ENCODE measurements around the gene MRPL41. TPM values are rescaled to one million over a fixed set of nuclear protein-coding genes. Genes with fewer than 3 reads are reported as not detected.
"Not testable (repeated sequence)": the region's sequence is repeated elsewhere in the genome, so short reads cannot be mapped to it uniquely, and the experiment has no call there.

The MRPL41 gene
- total RNA-seq, 2 experiments from 2014 or later, result 51.6 to 52.6 TPM

DNA sequence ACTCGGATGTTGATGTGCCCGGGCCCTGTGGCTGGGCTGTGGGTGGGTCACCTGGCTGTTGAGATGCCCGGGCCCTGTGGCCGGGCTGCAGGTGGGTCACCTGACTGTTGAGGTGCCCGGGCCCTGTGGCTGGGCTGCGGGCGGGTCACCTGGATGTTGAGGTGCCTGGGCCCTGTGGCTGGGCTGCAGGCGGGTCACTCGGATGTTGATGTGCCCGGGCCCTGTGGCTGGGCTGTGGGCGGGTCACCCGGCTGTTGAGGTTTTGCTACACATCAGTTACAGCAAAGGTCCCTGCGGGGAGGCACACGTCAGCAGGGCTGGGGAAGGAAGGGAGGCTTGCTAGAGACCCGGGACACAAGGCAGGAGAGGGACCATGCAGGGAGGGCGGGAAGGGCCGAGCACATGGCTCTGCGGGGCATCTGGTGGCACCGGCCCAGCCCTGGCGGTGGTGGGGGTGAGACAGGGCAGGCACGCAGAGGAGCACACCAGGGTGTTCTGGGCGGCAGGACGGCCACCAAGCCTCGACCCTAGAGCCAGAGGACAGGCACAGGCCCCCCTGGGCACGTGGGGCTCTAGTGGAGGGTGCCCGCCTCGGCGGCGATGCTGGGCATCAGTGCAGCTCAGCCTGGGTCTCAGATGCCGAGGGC lies 36.9 kb upstream of the MRPL41 start:
- H3K4me3 Mint-ChIP-seq, result no peak overlapping the region
- CTCF ChIA-PET, result no interaction called here
- no peak overlapping the region for H3K27ac Mint-ChIP-seq
- DNase-seq, result no peak
- no peaks in the 10 kb centered on the region for H3K9me3 Mint-ChIP-seq
- H3K27me3 Mint-ChIP-seq, result no peaks in the 10 kb centered on the region
- H3K36me3 Mint-ChIP-seq (ENCODE audit: low read depth), result no peaks in the 10 kb centered on the region
- H3K4me1 Mint-ChIP-seq, result peaks cover 4% of the 10 kb centered on the region
- POLR2A ChIA-PET, result no interaction called here

DNA sequence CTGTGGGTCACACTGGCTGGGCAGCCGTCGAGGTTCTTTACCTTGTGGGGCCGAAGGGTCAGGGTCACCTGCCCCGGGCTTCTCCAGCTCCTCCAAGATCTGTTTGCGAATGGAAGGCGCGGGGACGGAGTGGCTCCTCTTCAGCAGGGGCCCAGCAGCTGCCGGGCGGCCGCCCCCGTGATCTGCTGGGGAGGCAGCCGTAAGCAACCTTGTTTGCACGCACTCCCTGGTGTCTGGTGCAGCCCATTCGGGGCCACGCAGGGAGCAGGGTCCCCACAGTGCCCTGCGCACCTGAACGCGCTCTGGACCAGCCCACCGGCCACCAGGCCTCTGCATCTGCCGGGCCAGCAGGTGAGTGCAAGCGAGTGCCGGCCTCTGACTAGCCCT lies 36.3 kb upstream of the MRPL41 start:
- Mint-ChIP-seq H3K27me3 (no peaks in the 10 kb centered on the region), H3K4me1 (peaks cover 4% of the 10 kb centered on the region), H3K36me3 (ENCODE audit: low read depth) (no peaks in the 10 kb centered on the region), H3K27ac (no peak overlapping the region), H3K9me3 (no peaks in the 10 kb centered on the region), H3K4me3 (no peak overlapping the region)
- no peak for DNase-seq
- ChIA-PET CTCF (no interaction called here), POLR2A (no interaction called here)

GRCh38 chr9:137516144-137516917 lies 35.3 kb upstream of the MRPL41 start:
- ChIA-PET POLR2A (no interaction called here), CTCF (no interaction called here)
- Mint-ChIP-seq H3K4me1 (peaks cover 4% of the 10 kb centered on the region), H3K36me3 (ENCODE audit: low read depth) (no peaks in the 10 kb centered on the region), H3K27ac (no peak overlapping the region), H3K9me3 (no peaks in the 10 kb centered on the region), H3K4me3 (no peak overlapping the region), H3K27me3 (no peaks in the 10 kb centered on the region)
- no peak for DNase-seq

DNA sequence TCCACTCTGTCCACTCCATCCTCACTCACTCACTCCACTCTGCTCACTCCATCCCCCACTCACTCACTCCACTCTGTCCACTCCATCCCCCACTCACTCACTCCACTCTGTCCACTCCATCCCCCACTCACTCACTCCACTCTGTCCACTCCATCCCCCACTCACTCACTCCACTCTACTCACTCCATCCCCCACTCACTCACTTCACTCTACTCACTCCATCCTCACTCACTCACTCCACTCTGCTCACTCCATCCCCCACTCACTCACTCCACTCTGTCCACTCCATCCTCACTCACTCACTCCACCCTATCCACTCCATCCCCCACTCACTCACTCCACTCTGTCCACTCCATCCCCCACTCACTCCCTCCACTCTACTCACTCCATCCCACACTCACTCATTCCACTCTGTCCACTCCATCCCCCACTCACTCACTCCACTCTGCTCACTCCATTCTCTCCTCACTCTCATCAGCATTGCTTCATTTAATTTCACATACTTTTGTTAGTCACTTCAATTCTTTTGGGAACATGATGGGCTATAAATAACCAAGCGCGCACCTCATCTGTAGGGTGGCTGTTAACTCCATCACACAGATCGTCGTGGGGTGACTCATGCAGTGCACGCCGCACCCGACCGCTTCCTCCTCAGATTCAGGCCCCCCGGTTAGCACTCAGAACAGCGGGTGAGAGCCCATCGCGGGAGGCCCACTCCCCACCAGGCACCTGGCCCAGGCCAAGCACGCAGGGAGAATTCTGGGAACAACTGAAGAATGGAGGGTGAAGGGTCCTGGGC lies 32.8 kb upstream of the MRPL41 start:
- DNase-seq; POLR2A ChIA-PET; CTCF ChIA-PET; H3K27me3 Mint-ChIP-seq; H3K4me1 Mint-ChIP-seq; H3K36me3 Mint-ChIP-seq (ENCODE audit: low read depth); H3K9me3 Mint-ChIP-seq; H3K4me3 Mint-ChIP-seq; H3K27ac Mint-ChIP-seq: not testable (repeated sequence)

DNA sequence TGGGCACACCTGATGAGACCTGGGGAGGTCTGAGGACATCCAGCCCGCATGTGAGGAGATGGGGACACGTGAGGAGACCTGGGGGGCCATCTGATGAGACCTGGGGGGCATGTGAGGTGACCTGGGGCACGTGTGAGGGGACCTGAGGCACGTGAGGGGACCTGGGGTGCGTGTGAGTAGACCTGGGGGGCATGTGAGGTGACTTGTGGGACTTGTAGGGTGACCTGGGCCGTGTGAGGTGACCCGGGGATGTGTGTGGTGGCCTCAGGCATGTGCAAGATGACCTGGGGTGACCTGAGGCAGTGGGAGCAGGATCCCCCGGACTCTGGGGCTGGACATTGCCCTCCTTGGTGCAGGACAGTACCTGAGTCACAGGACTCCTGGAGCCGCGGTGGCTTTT lies 32.1 kb upstream of the MRPL41 start:
- ChIA-PET CTCF (no interaction called here), POLR2A (no interaction called here)
- Mint-ChIP-seq H3K4me3 (no peak overlapping the region), H3K27ac (no peak overlapping the region), H3K27me3 (no peaks in the 10 kb centered on the region), H3K4me1 (no peaks in the 10 kb centered on the region), H3K9me3 (no peaks in the 10 kb centered on the region), H3K36me3 (ENCODE audit: low read depth) (no peaks in the 10 kb centered on the region)
- no peak for DNase-seq

- Mint-ChIP-seq H3K27ac (no peak overlapping the region), H3K4me1 (no peaks in the 10 kb centered on the region), H3K4me3 (no peak overlapping the region), H3K36me3 (ENCODE audit: low read depth) (no peaks in the 10 kb centered on the region), H3K9me3 (no peaks in the 10 kb centered on the region), H3K27me3 (no peaks in the 10 kb centered on the region)
- POLR2A ChIA-PET, result no interaction called here
- DNase-seq, result no peak
- CTCF ChIA-PET, result no interaction called here
Observed at GRCh38 chr9:137520614-137521404, 30.9 kb upstream of the MRPL41 start.

DNA sequence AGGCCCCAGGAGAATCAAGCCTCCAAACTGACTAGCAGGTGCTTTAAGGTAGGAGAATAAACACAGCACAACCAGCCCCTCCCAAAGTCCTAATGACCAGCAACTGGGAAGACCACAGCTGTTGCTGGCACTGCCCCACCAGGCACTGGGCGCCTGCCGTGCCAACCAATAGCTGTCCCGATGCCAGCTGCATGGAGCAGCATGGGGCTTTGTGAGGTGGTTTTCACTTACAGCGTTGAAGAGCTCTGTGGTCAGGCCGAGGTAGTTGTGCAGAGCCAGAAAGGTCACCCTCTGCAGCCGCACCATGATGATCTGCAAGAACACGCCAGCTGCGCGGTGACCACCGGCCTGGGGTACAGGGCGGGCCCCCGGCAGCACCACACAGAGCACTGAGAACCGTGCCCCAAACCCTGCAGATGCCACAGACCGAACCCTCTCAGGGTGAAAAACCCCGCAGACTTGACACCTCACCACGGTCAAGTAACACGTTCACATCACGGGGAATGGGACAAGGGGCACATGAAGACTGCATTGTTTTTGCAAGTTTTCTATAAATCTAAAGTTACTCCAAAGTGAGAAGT lies 30.2 kb upstream of the MRPL41 start:
- H3K9me3 Mint-ChIP-seq, result no peaks in the 10 kb centered on the region
- H3K27me3 Mint-ChIP-seq, result no peaks in the 10 kb centered on the region
- H3K4me3 Mint-ChIP-seq, result no peak overlapping the region
- CTCF ChIA-PET, result no interaction called here
- H3K4me1 Mint-ChIP-seq, result no peaks in the 10 kb centered on the region
- no peak for DNase-seq
- POLR2A ChIA-PET, result no interaction called here
- no peaks in the 10 kb centered on the region for H3K36me3 Mint-ChIP-seq (ENCODE audit: low read depth)
- H3K27ac Mint-ChIP-seq, result no peak overlapping the region

DNA sequence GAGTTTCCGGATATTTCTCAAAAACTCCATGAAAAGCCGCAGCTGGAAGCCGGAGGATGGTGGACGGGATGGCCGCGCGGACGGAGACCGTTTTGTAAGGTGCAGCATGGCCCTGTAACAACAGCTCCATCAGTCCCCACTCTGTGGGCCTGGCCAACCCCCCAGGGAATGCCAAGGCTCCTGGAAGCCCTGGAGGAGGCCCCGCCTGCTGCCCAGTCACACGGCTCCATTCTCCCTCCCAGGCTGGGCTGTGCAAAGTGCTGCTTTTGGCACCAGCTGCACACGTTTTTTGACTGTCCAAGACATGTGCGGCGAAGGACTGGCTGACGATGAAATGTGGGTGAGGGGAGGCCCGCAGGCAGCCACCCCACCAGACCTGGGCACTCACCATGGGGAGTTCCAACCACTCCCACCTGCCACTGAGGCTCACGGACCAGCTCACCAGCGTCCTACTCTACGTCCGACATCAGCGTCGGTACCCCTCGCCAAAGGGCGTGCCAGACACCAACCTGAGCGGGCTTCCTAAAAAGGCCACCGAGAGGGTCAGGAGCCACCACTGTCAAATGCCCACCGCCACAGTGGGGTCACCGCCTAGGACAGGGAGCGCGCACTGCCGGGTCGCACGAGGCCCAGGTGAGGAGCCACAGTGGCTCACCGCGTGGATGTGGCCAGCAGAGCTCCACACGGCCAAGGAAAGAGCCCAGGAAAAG lies 28.8 kb upstream of the MRPL41 start:
- peaks cover 2% of the 10 kb centered on the region for H3K4me1 Mint-ChIP-seq
- H3K9me3 Mint-ChIP-seq, result no peaks in the 10 kb centered on the region
- ChIA-PET CTCF (interaction anchor here (0.7 to 1.4 kb wide), 2 partner anchors 10 to 79 kb away, joined by 3 read pairs; no protein-coding TSS in a partner anchor), POLR2A (no interaction called here)
- no peak overlapping the region for H3K4me3 Mint-ChIP-seq
- no peak overlapping the region for H3K27ac Mint-ChIP-seq
- peaks cover under 1% of the 10 kb centered on the region for H3K27me3 Mint-ChIP-seq
- DNase-seq, result no peak
- H3K36me3 Mint-ChIP-seq (ENCODE audit: low read depth), result no peaks in the 10 kb centered on the region

GRCh38 chr9:137524161-137524980 lies 27.3 kb upstream of the MRPL41 start:
- no peaks in the 10 kb centered on the region for H3K9me3 Mint-ChIP-seq
- POLR2A ChIA-PET, result no interaction called here
- H3K27ac Mint-ChIP-seq, result no peak overlapping the region
- no peak for DNase-seq
- peaks cover 3% of the 10 kb centered on the region for H3K27me3 Mint-ChIP-seq
- H3K4me3 Mint-ChIP-seq, result no peak overlapping the region
- no peaks in the 10 kb centered on the region for H3K36me3 Mint-ChIP-seq (ENCODE audit: low read depth)
- peaks cover 2% of the 10 kb centered on the region for H3K4me1 Mint-ChIP-seq
- CTCF ChIA-PET, result interaction anchor here (0.9 to 2.4 kb wide), 3 partner anchors 10 to 102 kb away, joined by 3 to 7 read pairs (median 5); partner anchors contain the start of genes EXD3 and NOXA1

- no peak for DNase-seq
- Mint-ChIP-seq H3K4me3 (no peak overlapping the region), H3K4me1 (peaks cover 2% of the 10 kb centered on the region), H3K9me3 (no peaks in the 10 kb centered on the region), H3K27ac (no peak overlapping the region), H3K36me3 (ENCODE audit: low read depth) (no peaks in the 10 kb centered on the region), H3K27me3 (peaks cover 3% of the 10 kb centered on the region)
- ChIA-PET CTCF (interaction anchor here (0.9 to 2.4 kb wide), 3 partner anchors 10 to 102 kb away, joined by 3 to 7 read pairs (median 5); partner anchors contain the start of genes EXD3 and NOXA1), POLR2A (no interaction called here)
Observed at GRCh38 chr9:137524981-137525317, 26.7 kb upstream of the MRPL41 start.

- DNase-seq, result no peak
- peaks cover 3% of the 10 kb centered on the region for H3K27me3 Mint-ChIP-seq
- no peak overlapping the region for H3K4me3 Mint-ChIP-seq
- no peak overlapping the region for H3K27ac Mint-ChIP-seq
- ChIA-PET POLR2A (no interaction called here), CTCF (interaction anchor here (0.6 kb wide), 1 partner anchor 61 kb away, joined by 3 read pairs; no protein-coding TSS in a partner anchor)
- H3K9me3 Mint-ChIP-seq, result no peaks in the 10 kb centered on the region
- H3K36me3 Mint-ChIP-seq (ENCODE audit: low read depth), result no peaks in the 10 kb centered on the region
- peaks cover 16% of the 10 kb centered on the region for H3K4me1 Mint-ChIP-seq
Observed at GRCh38 chr9:137530331-137530730, 21.3 kb upstream of the MRPL41 start.

Measured in activated CD4-positive, alpha-beta memory T cell treated with anti-CD3 and anti-CD28 coated beads, Interleukin-2, amount 10 ng/mL, durations not matched to agents 7 days and 5 days (primary cell).